Activated CD4-positive, alpha-beta T cell treated with anti-CD3 and anti-CD28 coated beads for 36 hours (primary cell): ENCODE results near the gene PSAPL1. TPM values are rescaled to one million over a fixed set of nuclear protein-coding genes. Genes with fewer than 3 reads are reported as not detected.

Experiments used
- ATAC-seq: fragments of 200-7000 bp; cut with Tn5 transposase; one replicate; pipeline ENCODE4 v1.10.0; 2021; ENCODE audit warnings: mild to moderate bottlenecking, moderate library complexity
- CTCF ChIA-PET: fragments of 350-600 bp; sonication (Branson Sonifier 250); formaldehyde crosslinking; loops from one replicate; lab custom pipeline; 2021; ENCODE audit warnings: antibody characterized with exemption; lab: Charles Lee
- POLR2A ChIA-PET: fragments of 350-600 bp; sonication (Branson Sonifier 250); formaldehyde crosslinking; loops from one replicate; lab custom pipeline; 2021; ENCODE audit warnings: antibody characterized with exemption, inconsistent platforms; lab: Charles Lee
- DNase-seq: peaks from one replicate; pipeline ENCODE4 v3.0.0-alpha.2; 2020
- H3K27ac Mint-ChIP-seq: one replicate; pipeline ENCODE4 v1.8.0; 2021; ENCODE audit warnings: mixed read lengths
- H3K27me3 Mint-ChIP-seq: one replicate; pipeline ENCODE4 v1.8.0; 2021; ENCODE audit warnings: mixed read lengths
- H3K36me3 Mint-ChIP-seq: one replicate; pipeline ENCODE4 v1.8.0; 2021; ENCODE audit warnings: low read depth, mixed read lengths
- H3K4me1 Mint-ChIP-seq: one replicate; pipeline ENCODE4 v1.8.0; 2021; ENCODE audit warnings: mixed read lengths
- H3K4me3 Mint-ChIP-seq: one replicate; pipeline ENCODE4 v1.8.0; 2021; ENCODE audit warnings: mild to moderate bottlenecking, moderate library complexity, mixed read lengths
- H3K9me3 Mint-ChIP-seq: one replicate; pipeline ENCODE4 v1.8.0; 2021; ENCODE audit warnings: low read depth, mixed read lengths
- intact Hi-C, 2 experiments: fragments of 100-400 bp; cut with DNase I in 1 of 2; cut with micrococcal nuclease in 1 of 2; formaldehyde crosslinking; loops; one replicate each; pipeline versions ENCODE4 v1.14.2 to v1.15.1; 2022 to 2024; cut with DNase I, micrococcal nuclease
- total RNA-seq, 2 experiments: library from RNA; stranded (reverse); gene quantifications; one replicate each; pipeline ENCODE4 v1.2.3, GENCODE V29; 2021

The PSAPL1 gene
- total RNA-seq, 2 experiments from 2014 or later: not detected

DNA sequence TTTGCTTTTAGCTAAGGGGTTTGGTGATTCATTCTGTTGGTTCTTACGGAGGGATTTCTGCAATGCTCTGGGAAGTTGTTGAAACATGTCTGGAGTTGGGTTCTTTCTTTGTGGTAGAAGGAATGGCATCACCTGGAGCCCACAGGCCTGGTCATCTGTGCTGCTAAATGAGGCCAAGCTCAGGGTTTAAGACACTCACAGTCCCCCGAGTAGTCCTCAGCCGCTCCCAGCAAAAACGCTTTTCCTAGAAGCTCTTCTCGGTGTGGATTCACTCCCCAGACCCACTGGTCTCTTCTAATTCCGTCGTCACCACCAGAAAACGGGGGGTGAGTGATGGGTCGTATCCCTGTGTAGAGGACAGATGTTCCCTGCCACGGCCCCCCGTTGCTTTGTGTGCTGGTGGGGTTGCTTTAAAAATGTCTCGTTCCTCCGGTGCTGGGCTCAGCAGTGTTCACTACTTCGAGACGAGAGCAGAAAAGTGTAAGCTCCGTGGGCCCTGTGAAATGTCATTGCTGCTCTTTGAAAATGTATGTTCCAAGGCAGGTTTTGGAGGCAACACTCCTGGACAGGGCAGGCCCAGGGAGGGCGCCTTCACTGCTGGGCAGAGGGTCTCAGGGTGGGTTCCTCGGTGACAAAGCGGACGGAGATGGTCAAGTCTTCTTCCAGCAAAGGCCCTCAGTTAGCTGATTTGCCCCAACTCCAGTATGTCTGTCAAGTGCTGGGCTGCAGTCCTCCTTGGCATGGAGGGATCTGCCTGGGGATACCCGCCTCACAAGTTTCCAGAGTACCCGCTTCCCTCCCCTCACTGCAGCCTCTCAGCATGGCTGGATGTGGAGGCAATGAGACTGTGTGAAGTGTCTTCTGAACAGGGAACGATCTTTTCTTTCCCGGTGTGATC is 37.3 kb downstream of the PSAPL1 start:
- intact Hi-C loops: no loop called here
- Mint-ChIP-seq H3K27ac (no peak overlapping the region), H3K36me3 (no peaks in the 10 kb centered on the region), H3K9me3 (no peaks in the 10 kb centered on the region), H3K27me3 (peaks cover 22% of the 10 kb centered on the region), H3K4me3 (no peak overlapping the region), H3K4me1 (no peaks in the 10 kb centered on the region)
- POLR2A ChIA-PET: no interaction called here
- CTCF ChIA-PET: no interaction called here
- ATAC-seq (no peak), DNase-seq (no peak)

DNA sequence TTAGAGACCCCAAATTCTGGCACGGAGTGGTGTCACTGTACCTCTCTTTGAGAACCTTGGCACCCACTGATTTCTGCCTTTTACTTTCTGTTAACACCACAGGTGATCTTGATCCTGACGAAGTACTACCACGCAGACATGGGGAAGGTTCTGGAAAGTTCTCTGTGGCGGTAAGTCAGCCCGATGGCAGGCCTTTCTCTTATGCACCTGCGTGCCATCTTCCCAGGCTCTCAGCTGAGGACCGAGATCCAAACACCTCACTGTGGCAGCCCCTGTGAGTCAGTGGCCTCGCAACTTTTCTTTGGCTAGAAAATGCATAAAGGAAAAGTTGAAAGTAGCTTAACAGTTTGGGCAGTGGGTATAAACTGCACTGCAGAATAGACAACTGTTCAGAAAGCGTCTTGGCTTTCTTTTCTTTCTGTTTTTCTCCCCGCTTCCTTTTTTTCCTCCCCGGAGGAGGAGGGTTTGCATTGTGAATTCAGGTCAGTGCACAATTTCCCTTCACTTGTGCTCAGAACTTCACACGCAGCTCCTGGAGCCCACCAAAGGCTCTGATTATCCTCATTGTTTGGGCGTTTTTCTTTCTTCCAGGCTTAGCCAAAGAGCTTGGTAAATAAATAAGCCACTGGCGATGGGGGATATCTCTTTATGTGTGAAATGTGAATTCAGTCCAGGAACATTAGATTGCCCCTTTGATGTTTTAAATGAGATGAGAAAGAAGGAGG is 38.4 kb downstream of the PSAPL1 start:
- DNase-seq: no peak
- POLR2A ChIA-PET: interaction anchor here (0.7 kb wide), 1 partner anchor 248 kb away, joined by 3 read pairs; no protein-coding TSS in a partner anchor

GRCh38 chr4:7395645-7396044 is 39.1 kb downstream of the PSAPL1 start:
- no peak for DNase-seq
- ChIA-PET CTCF (no interaction called here), POLR2A (no interaction called here)
- Mint-ChIP-seq H3K9me3 (no peaks in the 10 kb centered on the region), H3K4me3 (no peak overlapping the region), H3K4me1 (no peaks in the 10 kb centered on the region), H3K36me3 (no peaks in the 10 kb centered on the region), H3K27ac (no peak overlapping the region), H3K27me3 (peaks cover 16% of the 10 kb centered on the region)
- intact Hi-C loops: no loop called here
- ATAC-seq: no peak

More for the DNA sequence above, 38.4 kb downstream of the PSAPL1 start:
- CTCF ChIA-PET: no interaction called here
- H3K9me3 Mint-ChIP-seq: no peaks in the 10 kb centered on the region
- no peak overlapping the region for H3K4me3 Mint-ChIP-seq
- no peak overlapping the region for H3K27ac Mint-ChIP-seq
- ATAC-seq: no peak
- no peaks in the 10 kb centered on the region for H3K4me1 Mint-ChIP-seq
- H3K27me3 Mint-ChIP-seq: peaks cover 22% of the 10 kb centered on the region
- intact Hi-C loops: no loop called here
- H3K36me3 Mint-ChIP-seq: no peaks in the 10 kb centered on the region

DNA sequence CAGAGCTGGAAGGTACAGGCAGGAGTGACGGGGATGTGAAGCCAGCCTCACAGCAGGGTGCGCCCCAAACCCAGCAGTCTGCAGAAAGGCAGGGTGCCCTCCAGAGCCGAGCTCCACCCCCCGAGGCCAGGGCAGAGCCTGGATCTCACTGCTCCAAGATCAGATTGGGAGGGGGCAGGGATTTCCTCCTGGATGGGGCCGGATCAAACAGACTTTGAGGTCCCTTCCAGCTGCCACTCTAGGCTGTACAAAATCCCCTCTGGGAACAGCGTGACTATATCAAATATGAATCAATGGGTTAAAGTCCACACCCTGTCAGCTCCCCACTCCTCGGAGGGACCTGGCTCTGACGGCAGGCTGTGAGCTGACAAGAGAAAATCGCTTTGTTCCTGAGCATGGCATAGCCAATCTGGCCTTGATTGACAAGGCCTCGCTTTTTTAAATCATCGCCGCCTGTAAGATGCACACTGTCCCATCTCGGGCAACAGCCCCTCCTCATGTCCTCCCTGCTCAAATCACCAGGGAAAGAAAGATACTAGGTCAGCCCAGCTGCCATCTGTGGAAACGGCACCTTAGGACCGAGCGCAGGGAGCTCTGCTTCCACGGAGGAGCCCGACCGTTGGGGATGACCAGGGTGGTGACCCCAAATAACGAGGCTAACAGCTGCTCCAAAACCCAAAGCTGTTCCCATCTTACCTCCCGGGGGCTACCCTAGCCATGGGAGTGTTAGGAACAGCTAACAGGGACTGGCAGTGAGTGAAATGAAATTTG is 39.9 kb downstream of the PSAPL1 start:
- H3K27me3 Mint-ChIP-seq: peaks cover 14% of the 10 kb centered on the region
- H3K4me3 Mint-ChIP-seq: no peak overlapping the region
- intact Hi-C loops: no loop called here
- no peaks in the 10 kb centered on the region for H3K4me1 Mint-ChIP-seq
- ATAC-seq (no peak), DNase-seq (no peak)
- no peak overlapping the region for H3K27ac Mint-ChIP-seq
- POLR2A ChIA-PET: no interaction called here
- no peaks in the 10 kb centered on the region for H3K36me3 Mint-ChIP-seq
- CTCF ChIA-PET: no interaction called here
- H3K9me3 Mint-ChIP-seq: no peaks in the 10 kb centered on the region

DNA sequence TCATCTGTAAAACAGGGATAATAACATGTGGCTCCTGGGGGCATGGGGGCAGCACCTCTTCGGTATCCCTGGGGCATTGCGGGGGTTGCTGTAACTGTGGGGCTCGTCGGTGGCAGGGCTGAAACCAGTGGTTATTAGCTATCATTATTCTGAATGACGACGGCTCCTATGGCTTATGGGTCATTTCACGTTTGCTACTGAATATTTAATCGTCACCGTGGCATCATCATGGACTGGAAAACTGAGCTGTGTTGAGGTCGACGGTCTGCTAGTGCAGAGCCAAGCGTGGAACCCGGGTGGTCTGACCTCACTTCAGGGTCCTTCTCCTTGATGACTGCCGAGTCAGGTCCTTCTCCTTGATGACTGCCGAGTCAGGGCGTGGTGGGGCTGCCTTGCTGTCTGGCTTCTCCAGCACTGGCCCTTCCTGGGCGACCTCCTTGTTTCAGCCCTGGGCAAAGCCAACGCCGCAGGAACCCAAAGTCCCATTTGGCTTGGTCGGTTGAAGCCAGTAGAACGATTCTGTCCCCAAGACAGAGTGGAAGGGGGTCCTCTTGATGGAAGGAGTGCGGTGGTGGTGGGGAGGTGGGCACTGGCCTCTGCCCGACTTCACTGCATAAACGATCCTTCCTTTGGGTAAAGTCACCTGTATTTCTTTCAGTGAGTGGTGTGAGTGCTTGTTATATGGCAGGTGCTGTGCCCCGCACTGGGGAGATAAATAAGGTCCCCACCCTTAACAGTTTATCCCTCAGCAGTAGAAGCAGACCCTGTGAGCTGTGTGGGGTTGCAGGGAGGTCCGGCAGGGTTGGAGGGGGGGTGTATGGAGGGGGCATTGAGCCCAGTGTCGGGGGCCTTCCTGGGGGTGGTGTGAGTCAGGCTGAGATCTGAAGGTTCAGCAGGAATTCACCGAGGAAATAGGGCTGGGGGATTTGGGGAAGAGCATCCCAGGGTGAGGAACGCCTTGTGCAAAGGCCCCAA is 40.8 kb downstream of the PSAPL1 start:
- peaks cover 11% of the 10 kb centered on the region for H3K27me3 Mint-ChIP-seq

GRCh38 chr4:7392438-7393421 is 42.0 kb downstream of the PSAPL1 start:
- ChIA-PET CTCF (no interaction called here), POLR2A (no interaction called here)
- Mint-ChIP-seq H3K9me3 (peaks cover 2% of the 10 kb centered on the region), H3K36me3 (no peaks in the 10 kb centered on the region), H3K4me3 (no peak overlapping the region), H3K27ac (no peak overlapping the region), H3K4me1 (no peaks in the 10 kb centered on the region), H3K27me3 (peaks cover 9% of the 10 kb centered on the region)
- ATAC-seq (no peak), DNase-seq (no peak)
- intact Hi-C loops: no loop called here

More for the DNA sequence above, 40.8 kb downstream of the PSAPL1 start:
- no peaks in the 10 kb centered on the region for H3K9me3 Mint-ChIP-seq
- no peak overlapping the region for H3K4me3 Mint-ChIP-seq
- H3K36me3 Mint-ChIP-seq: no peaks in the 10 kb centered on the region
- DNase-seq (no peak), ATAC-seq (no peak)
- intact Hi-C loops: no loop called here
- no peak overlapping the region for H3K27ac Mint-ChIP-seq
- ChIA-PET POLR2A (no interaction called here), CTCF (no interaction called here)
- H3K4me1 Mint-ChIP-seq: no peaks in the 10 kb centered on the region

DNA sequence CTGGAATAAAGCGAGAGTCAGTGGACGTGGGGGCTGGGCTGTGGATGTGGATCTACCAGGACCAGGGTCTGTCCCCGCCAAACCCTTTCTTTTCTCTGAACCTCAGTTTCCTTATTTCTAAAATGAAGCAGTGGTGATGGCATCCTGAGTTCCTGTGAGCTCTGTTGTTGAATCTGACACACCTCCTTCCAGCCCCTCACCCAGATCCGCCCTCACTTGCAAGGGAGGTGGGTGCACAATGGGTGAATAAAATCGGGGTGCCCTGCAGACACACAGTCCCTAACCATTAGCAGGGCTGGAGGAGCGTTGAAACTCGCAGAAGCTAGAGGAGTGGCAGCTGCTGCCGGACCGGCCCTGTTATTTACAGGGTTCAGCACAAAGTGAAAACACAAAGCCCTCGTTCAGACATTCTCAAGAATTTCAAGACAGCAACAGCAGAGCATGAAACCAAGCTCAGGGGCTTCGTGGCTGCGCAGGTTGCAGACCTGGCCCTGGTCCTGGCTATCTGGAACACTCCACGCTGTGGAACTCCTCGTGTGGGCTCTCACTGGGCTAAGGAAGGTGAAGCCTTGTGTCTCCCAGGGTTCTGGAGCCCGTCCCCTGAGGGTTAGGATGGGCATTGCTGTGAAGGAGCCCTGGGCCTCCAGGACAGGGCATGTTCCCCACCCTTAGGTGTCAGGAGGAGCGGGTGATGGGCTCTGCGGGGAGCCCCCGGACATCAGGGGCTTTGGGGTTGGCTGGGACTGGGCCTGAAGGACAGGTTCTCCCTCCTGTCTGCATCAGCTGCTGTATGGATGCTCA is 42.9 kb downstream of the PSAPL1 start:
- CTCF ChIA-PET: no interaction called here
- DNase-seq: no peak
- no peak for ATAC-seq
- Mint-ChIP-seq H3K4me3 (no peak overlapping the region), H3K4me1 (no peaks in the 10 kb centered on the region), H3K36me3 (no peaks in the 10 kb centered on the region), H3K27me3 (peaks cover 4% of the 10 kb centered on the region), H3K27ac (no peak overlapping the region), H3K9me3 (peaks cover 8% of the 10 kb centered on the region)
- POLR2A ChIA-PET: interaction anchor here (0.6 kb wide), 1 partner anchor 1367 kb away, joined by 3 read pairs; no protein-coding TSS in a partner anchor
- intact Hi-C loops: no loop called here

DNA sequence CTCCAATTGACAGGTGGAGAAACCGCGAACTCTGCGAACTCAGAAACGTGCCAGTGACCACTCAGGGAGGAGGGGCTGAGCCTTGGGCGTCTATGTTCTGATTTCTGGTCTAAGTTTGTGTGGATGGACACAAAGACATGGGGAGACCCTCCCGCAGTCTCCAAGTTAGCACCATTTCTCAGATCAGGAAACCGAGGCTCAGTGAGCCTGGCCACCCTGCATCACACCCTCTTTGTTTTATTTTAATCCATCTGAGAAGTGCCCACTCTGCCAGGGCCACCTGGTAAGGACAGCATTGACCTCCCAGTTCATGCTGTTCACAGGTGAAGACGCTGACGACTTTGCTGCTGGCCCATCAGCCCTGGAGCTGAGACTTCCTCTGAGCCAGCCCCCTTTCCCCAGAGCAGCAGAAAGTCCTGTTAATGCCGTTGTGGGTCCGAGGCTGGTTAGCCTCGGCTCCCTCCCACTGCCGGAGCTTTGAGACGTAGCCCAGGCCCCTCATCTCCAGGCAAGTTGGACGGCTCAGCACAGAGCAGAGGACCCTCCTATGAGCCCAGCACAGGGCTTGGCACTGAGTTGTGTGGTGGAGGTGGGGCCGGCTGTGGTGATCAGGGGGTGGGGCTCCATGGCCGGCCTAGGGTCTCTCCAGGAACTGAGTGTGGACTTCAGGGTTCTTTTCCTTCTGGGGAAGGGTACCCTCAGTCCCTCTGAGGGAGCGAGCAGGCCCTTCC is 43.7 kb downstream of the PSAPL1 start:
- Mint-ChIP-seq H3K27me3 (peaks cover 4% of the 10 kb centered on the region), H3K27ac (no peak overlapping the region), H3K9me3 (peaks cover 8% of the 10 kb centered on the region), H3K36me3 (no peaks in the 10 kb centered on the region), H3K4me1 (no peaks in the 10 kb centered on the region), H3K4me3 (no peak overlapping the region)
- intact Hi-C loops: no loop called here
- DNase-seq (no peak), ATAC-seq (no peak)
- CTCF ChIA-PET: no interaction called here
- POLR2A ChIA-PET: interaction anchor here (0.6 kb wide), 1 partner anchor 1368 kb away, joined by 3 read pairs; no protein-coding TSS in a partner anchor

DNA sequence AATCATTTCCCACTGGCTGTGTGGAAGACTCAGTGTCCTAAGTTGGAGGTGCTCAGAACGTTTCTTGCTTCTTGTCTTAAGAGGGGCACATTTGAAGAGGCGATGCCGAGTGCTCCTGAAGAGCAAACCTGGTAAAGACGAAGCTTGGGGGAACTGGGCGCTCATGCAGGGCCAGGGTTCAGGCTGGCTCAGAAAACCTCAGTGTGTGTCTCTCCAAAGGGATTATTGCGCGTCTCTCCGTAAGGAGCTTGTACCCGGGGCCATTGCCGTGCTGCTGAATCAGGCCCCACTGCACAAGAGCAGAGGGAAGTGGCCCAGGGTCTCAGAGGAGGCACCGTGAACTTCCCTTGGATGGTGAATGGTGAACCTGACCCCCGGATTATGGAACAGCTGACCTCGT is 44.4 kb downstream of the PSAPL1 start:
- intact Hi-C loops: no loop called here
- peaks cover 8% of the 10 kb centered on the region for H3K9me3 Mint-ChIP-seq
- no peak for ATAC-seq
- no peaks in the 10 kb centered on the region for H3K36me3 Mint-ChIP-seq
- H3K27me3 Mint-ChIP-seq: peaks cover 4% of the 10 kb centered on the region
- ChIA-PET CTCF (interaction anchor here (0.5 kb wide), 1 partner anchor 24 kb away, joined by 3 read pairs; no protein-coding TSS in a partner anchor), POLR2A (no interaction called here)
- H3K4me1 Mint-ChIP-seq: no peaks in the 10 kb centered on the region
- no peak overlapping the region for H3K27ac Mint-ChIP-seq
- DNase-seq: no peak
- H3K4me3 Mint-ChIP-seq: no peak overlapping the region
